IMR-90 (cell line): ENCODE results near the gene SS18L1. TPM values are rescaled to one million over a fixed set of nuclear protein-coding genes. Genes with fewer than 3 reads are reported as not detected.

ENCODE experiments used
- ATAC-seq: fragments of 200-7000 bp; cut with Tn5 transposase; 2 replicates; pipeline ENCODE4 v1.9.1; 2020; ENCODE audit warnings: low read depth, mild to moderate bottlenecking, moderate library complexity
- BruUV-seq: library from RNA; stranded (reverse); fragments of 400-500 nt; replicated peaks from 2 replicates; lab custom pipeline; 2021; lab: Mats Ljungman, UMichigan
- CTCF ChIA-PET: fragments of 300-600 bp; formaldehyde crosslinking; extraction: SDS; loops from one replicate; lab custom pipeline; 2021; ENCODE audit warnings: antibody characterized with exemption; lab: Yijun Ruan, JAX
- POLR2A ChIA-PET: fragments of 300-600 bp; sonication (Branson Sonifier 250); formaldehyde crosslinking; loops from one replicate; lab custom pipeline; 2022; ENCODE audit warnings: antibody characterized with exemption; ENCODE audit not compliant: unreplicated experiment; lab: Charles Lee
- DNase-seq: peaks from one replicate; pipeline ENCODE4 v3.0.0; 2013
- H2AFZ ChIP-seq: replicated peaks from 2 replicates; pipeline ENCODE3; 2013; ENCODE audit warnings: low read length, mild to moderate bottlenecking; ENCODE audit not compliant: poor library complexity
- H2AK5ac ChIP-seq: 2 replicates; pipeline ENCODE4 v1.6.1; 2013; ENCODE audit warnings: low read depth, low read length, inconsistent platforms
- H2AK9ac ChIP-seq: replicated peaks from 2 replicates; pipeline ENCODE3; 2013; ENCODE audit warnings: mild to moderate bottlenecking, low read depth, low read length, moderate library complexity; ENCODE audit not compliant: poor library complexity
- H2BK120ac ChIP-seq: 2 replicates; pipeline ENCODE4 v1.6.1; 2013; ENCODE audit warnings: low read depth, low read length, inconsistent platforms
- H2BK15ac ChIP-seq: 3 replicates; pipeline ENCODE4 v1.6.1; 2013; ENCODE audit warnings: low read depth, low read length, inconsistent platforms
- H2BK20ac ChIP-seq: 2 replicates; pipeline ENCODE4 v1.6.1; 2013; ENCODE audit warnings: low read depth, mild to moderate bottlenecking, inconsistent platforms, low read length, moderate library complexity
- H2BK5ac ChIP-seq: 2 replicates; pipeline ENCODE4 v1.6.1; 2013; ENCODE audit warnings: mild to moderate bottlenecking, low read depth, low read length, inconsistent platforms; ENCODE audit not compliant: poor library complexity, severe bottlenecking
- H3K14ac ChIP-seq: replicated peaks from 2 replicates; pipeline ENCODE4 v1.6.1; 2013; ENCODE audit warnings: low read depth, low read length, inconsistent platforms
- H3K18ac ChIP-seq: 2 replicates; pipeline ENCODE4 v1.6.1; 2013; ENCODE audit warnings: low read depth, low read length, control low read depth
- H3K23ac ChIP-seq: 2 replicates; pipeline ENCODE4 v1.6.1; 2013; ENCODE audit warnings: low read depth, low read length, inconsistent platforms
- H3K27ac ChIP-seq: 2 replicates; pipeline ENCODE4 v1.5.1; 2013; ENCODE audit warnings: mild to moderate bottlenecking, control low read depth, low read length; ENCODE audit not compliant: insufficient read depth
- H3K27me3 ChIP-seq: 2 replicates; pipeline ENCODE4 v1.6.1; 2013; ENCODE audit warnings: low read length; ENCODE audit not compliant: control insufficient read depth, insufficient read depth
- H3K36me3 ChIP-seq: 2 replicates; pipeline ENCODE4 v1.6.1; 2013; ENCODE audit warnings: low read length, mixed read lengths; ENCODE audit not compliant: control insufficient read depth, insufficient read depth
- H3K4ac ChIP-seq: 2 replicates; pipeline ENCODE4 v1.6.1; 2013; ENCODE audit warnings: low read depth, low read length, inconsistent platforms
- H3K4me1 ChIP-seq: 2 replicates; pipeline ENCODE4 v1.6.1; 2013; ENCODE audit warnings: low read length, mixed read lengths; ENCODE audit not compliant: control insufficient read depth, insufficient read depth
- H3K4me2 ChIP-seq: 2 replicates; pipeline ENCODE4 v1.6.1; 2013; ENCODE audit warnings: low read depth, mild to moderate bottlenecking, control low read depth, low read length, moderate library complexity
- H3K4me3 ChIP-seq: 2 replicates; pipeline ENCODE4 v1.5.1; 2013; ENCODE audit warnings: low read depth, mild to moderate bottlenecking, control low read depth, low read length, moderate library complexity; ENCODE audit not compliant: insufficient read depth
- H3K56ac ChIP-seq: 2 replicates; pipeline ENCODE4 v1.6.1; 2013; ENCODE audit warnings: low read length, inconsistent platforms; ENCODE audit not compliant: insufficient read depth; ENCODE audit errors: extremely low read depth
- H3K79me1 ChIP-seq, 2 experiments: 2 replicates each; pipeline ENCODE4 v1.6.1; 2013; ENCODE audit warnings: low read length in 2 of 2, inconsistent platforms in 1 of 2, low read depth in 1 of 2
- H3K9ac ChIP-seq: 2 replicates; pipeline ENCODE4 v1.6.1; 2013; ENCODE audit warnings: low read depth, low read length, control low read depth
- H3K9me1 ChIP-seq: 2 replicates; pipeline ENCODE4 v1.6.1; 2013; ENCODE audit warnings: low read length, inconsistent platforms; ENCODE audit not compliant: insufficient read depth
- H3K9me3 ChIP-seq: 2 replicates; pipeline ENCODE4 v1.6.1; 2013; ENCODE audit warnings: low read length; ENCODE audit not compliant: control insufficient read depth, insufficient read depth
- H4K20me1 ChIP-seq: 2 replicates; pipeline ENCODE4 v1.6.1; 2013; ENCODE audit warnings: low read length, inconsistent platforms; ENCODE audit not compliant: insufficient read depth
- H4K5ac ChIP-seq: 2 replicates; pipeline ENCODE4 v1.6.1; 2013; ENCODE audit warnings: mild to moderate bottlenecking, low read depth, low read length, control low read depth
- H4K8ac ChIP-seq, 2 experiments: 2 replicates each; pipeline ENCODE4 v1.6.1; 2013; ENCODE audit warnings: low read depth in 2 of 2, low read length in 2 of 2, control low read depth in 1 of 2, inconsistent platforms in 1 of 2
- H4K91ac ChIP-seq: 2 replicates; pipeline ENCODE4 v1.6.1; 2013; ENCODE audit warnings: low read depth, low read length, inconsistent platforms; ENCODE audit not compliant: insufficient read depth
- CHD1 ChIP-seq: IDR thresholded peaks from 2 replicates; pipeline ENCODE4 v1.6.1; 2012; ENCODE audit warnings: low read depth, low read length, improper control_type of control experiment
- FOS ChIP-seq: fragments of 150-350 bp; IDR thresholded peaks from 2 replicates; pipeline ENCODE4 v1.6.1; 2016; ENCODE audit warnings: low read depth, low read length
- WGBS, 2 experiments: methylation state at CpG; one replicate each; pipeline versions ENCODE4 v1.1.5 to v1.1.7; 2013; ENCODE audit warnings: missing lambda C conversion rate in 2 of 2; ENCODE audit not compliant: insufficient read length in 1 of 2; ENCODE audit errors: extremely low coverage in 2 of 2; 5-methylcytosine and 5-hydroxymethylcytosine counted together
- dilution Hi-C: fragments of 300-500 bp; cut with HindIII; formaldehyde crosslinking; loops from one replicate; pipeline ENCODE4 v1.14.3; 2018; ENCODE audit warnings: low sequenced_read_pairs; ENCODE audit not compliant: unreplicated experiment
- in situ Hi-C: fragments of 300-500 bp; cut with MboI; formaldehyde crosslinking; loops from 3 replicates; pipeline ENCODE4 v1.14.3; 2019; ENCODE audit warnings: low sequenced_read_pairs, inconsistent platforms, mixed read lengths
- intact Hi-C: fragments of 100-400 bp; cut with micrococcal nuclease; formaldehyde crosslinking; loops from 2 replicates; pipeline ENCODE4 v1.10.0; 2022
- polyA plus RNA-seq, 3 experiments: library from polyadenylated mRNA; depleted of rRNA; stranded (reverse); fragments of >200 nt; gene quantifications; 2 replicates each; pipeline ENCODE4 v1.2.3, GENCODE V29; 2012; ENCODE audit warnings: low replicate concordance in 1 of 3
- total RNA-seq: library from RNA; depleted of rRNA; stranded (reverse); fragments of >200 nt; gene quantifications from 2 replicates; pipeline ENCODE4 v1.2.3, GENCODE V29; 2012

The SS18L1 gene
- total and polyA plus RNA-seq, 2 of the 4 experiments (the other 2 are of a cell fraction) = 8.1 to 12.2 TPM

GRCh38 chr20:62230276-62230675 lies 86.7 kb downstream of the SS18L1 start:
- H2AFZ ChIP-seq = peak overlapping the region; percentile 5
- H3K4me3 ChIP-seq = no peak overlapping the region
- H3K27me3 ChIP-seq = peaks cover 50% of the 10 kb centered on the region
- H2AK5ac ChIP-seq = no peak overlapping the region
- H3K23ac ChIP-seq = no peak overlapping the region
- H4K8ac ChIP-seq = no peak overlapping the region
- H2BK120ac ChIP-seq = no peak overlapping the region
- H3K79me1 ChIP-seq = no peaks in the 10 kb centered on the region
- H2AK9ac ChIP-seq = no peak overlapping the region
- H3K9me1 ChIP-seq = no peaks in the 10 kb centered on the region
- H3K9ac ChIP-seq = no peak overlapping the region
- H4K5ac ChIP-seq = no peak overlapping the region
- dilution Hi-C loops (no loop called here), in situ Hi-C loops (no loop called here), intact Hi-C loops (no loop called here)
- H3K18ac ChIP-seq = no peak overlapping the region
- peak overlapping the region; percentile 60 for H2BK5ac ChIP-seq
- H4K91ac ChIP-seq = no peak overlapping the region
- no TSS peak for BruUV-seq
- H3K14ac ChIP-seq = no peak overlapping the region
- no peak overlapping the region for H2BK15ac ChIP-seq
- peaks cover 4% of the 10 kb centered on the region; the same call in 1 of the 2 replicates for H4K20me1 ChIP-seq
- no peaks in the 10 kb centered on the region for H3K4me1 ChIP-seq
- no peak overlapping the region for H3K4ac ChIP-seq
- no peak overlapping the region for H3K4me2 ChIP-seq
- POLR2A ChIA-PET = no interaction called here
- DNase-seq = no peak
- no peaks in the 10 kb centered on the region for H3K36me3 ChIP-seq
- peaks cover 4% of the 10 kb centered on the region for H3K9me3 ChIP-seq
- CTCF ChIA-PET = no interaction called here
- WGBS, 2 experiments = 72 to 95% methylated on average over 2 of the region's 2 CpGs
- no peak overlapping the region for H2BK20ac ChIP-seq
- TF ChIP-seq CHD1 (no peak), FOS (no peak)
- no peak overlapping the region for H3K56ac ChIP-seq
- ATAC-seq = no peak
- H3K27ac ChIP-seq = no peak overlapping the region
